Measurements from ENCODE around the gene TM6SF1.

TM6SF1 gene

GRCh38 chr15:83114856-83115255 lies 7.4 kb downstream of the TM6SF1 start:
- DNase-seq (ENCODE audit: low read depth, low spot score), result no peak
- TF ChIP-seq CTCF (IDR thresholded peaks at IDR 0.05; ENCODE audit: insufficient read depth, low read length, missing control alignments), result no peak
- no peak overlapping the region for H3K4me3 ChIP-seq (ENCODE audit: low read depth, low read length)
- ChIA-PET CTCF (no interaction called here), POLR2A (no interaction called here)

GRCh38 chr15:83115410-83115809 lies 8.0 kb downstream of the TM6SF1 start:
- no peak for TF ChIP-seq CTCF (IDR thresholded peaks at IDR 0.05; ENCODE audit: insufficient read depth, low read length, missing control alignments)
- ChIA-PET POLR2A (no interaction called here), CTCF (no interaction called here)
- no peak for DNase-seq (ENCODE audit: low read depth, low spot score)
- H3K4me3 ChIP-seq (ENCODE audit: low read depth, low read length), result no peak overlapping the region

- TF ChIP-seq CTCF (IDR thresholded peaks at IDR 0.05; ENCODE audit: insufficient read depth, low read length, missing control alignments), result no peak
- POLR2A ChIA-PET, result no interaction called here
- CTCF ChIA-PET, result interaction anchor here (1.1 kb wide), 1 partner anchor 9 kb away, joined by 5 read pairs; the partner anchor contains the start of gene TM6SF1
- no peak overlapping the region for H3K4me3 ChIP-seq (ENCODE audit: low read depth, low read length)
- no peak for DNase-seq (ENCODE audit: low read depth, low spot score)
These were observed 8.6 kb downstream of the TM6SF1 start for GRCh38 chr15:83115831-83116565.

GRCh38 chr15:83118291-83118827 lies 10.9 kb downstream of the TM6SF1 start:
- H3K4me3 ChIP-seq (ENCODE audit: low read depth, low read length), result no peak overlapping the region
- no peak for DNase-seq (ENCODE audit: low read depth, low spot score)
- ChIA-PET CTCF (no interaction called here), POLR2A (no interaction called here)
- no peak for TF ChIP-seq CTCF (IDR thresholded peaks at IDR 0.05; ENCODE audit: insufficient read depth, low read length, missing control alignments)

GRCh38 chr15:83118968-83119367 lies 11.5 kb downstream of the TM6SF1 start:
- no peak for TF ChIP-seq CTCF (IDR thresholded peaks at IDR 0.05; ENCODE audit: insufficient read depth, low read length, missing control alignments)
- DNase-seq (ENCODE audit: low read depth, low spot score), result no peak
- no peak overlapping the region for H3K4me3 ChIP-seq (ENCODE audit: low read depth, low read length)
- ChIA-PET POLR2A (no interaction called here), CTCF (no interaction called here)

GRCh38 chr15:83119968-83120581 lies 12.6 kb downstream of the TM6SF1 start:
- H3K4me3 ChIP-seq (ENCODE audit: low read depth, low read length), result no peak overlapping the region
- DNase-seq (ENCODE audit: low read depth, low spot score), result no peak
- ChIA-PET POLR2A (no interaction called here), CTCF (interaction anchor here (1.2 to 1.9 kb wide), 2 partner anchors 13 to 109 kb away, joined by 3 to 4 read pairs; no protein-coding TSS in a partner anchor)
- no peak for TF ChIP-seq CTCF (IDR thresholded peaks at IDR 0.05; ENCODE audit: insufficient read depth, low read length, missing control alignments)

Measured in AG04449 (cell line).